GM23338 (cell line): Measurements from ENCODE around the gene LNPEP. TPM values are rescaled to one million over a fixed set of nuclear protein-coding genes. Genes with fewer than 3 reads are reported as not detected.

Experiments
- ATAC-seq: fragments of 200-7000 bp; cut with Tn5 transposase; 3 replicates; pipeline ENCODE4 v1.9.1; 2020
- DNase-seq: peaks from one replicate; pipeline ENCODE4 v3.0.0-alpha.2; 2015; ENCODE audit warnings: low spot score
- H2AFZ ChIP-seq: fragments of 200-600 bp; sonication (generic); 2 replicates; pipeline ENCODE4 v1.8.0; 2016; ENCODE audit warnings: antibody characterized with exemption, mild to moderate bottlenecking, moderate library complexity
- H3F3A ChIP-seq: fragments of 200-600 bp; sonication (generic); replicated peaks from 2 replicates; pipeline ENCODE4 v1.8.0; 2017; ENCODE audit warnings: antibody characterized with exemption, mixed run types, low read depth
- H3K27ac ChIP-seq: fragments of 200-600 bp; sonication (generic); 2 replicates; pipeline ENCODE4 v1.6.1; 2016; ENCODE audit warnings: low read depth
- H3K27me3 ChIP-seq: fragments of 200-600 bp; sonication (generic); 2 replicates; pipeline ENCODE4 v1.8.0; 2016; ENCODE audit warnings: mild to moderate bottlenecking, mixed run types, moderate library complexity; ENCODE audit not compliant: insufficient read depth
- H3K36me3 ChIP-seq: fragments of 200-600 bp; sonication (generic); 2 replicates; pipeline ENCODE4 v1.8.0; 2016; ENCODE audit warnings: mild to moderate bottlenecking; ENCODE audit not compliant: insufficient read depth
- H3K4me1 ChIP-seq: fragments of 200-600 bp; sonication (generic); 2 replicates; pipeline ENCODE4 v1.8.0; 2016; ENCODE audit warnings: mild to moderate bottlenecking, moderate library complexity; ENCODE audit not compliant: insufficient read depth
- H3K4me2 ChIP-seq: fragments of 200-600 bp; sonication (generic); 2 replicates; pipeline ENCODE4 v1.7.1; 2017; ENCODE audit warnings: mixed run types
- H3K4me3 ChIP-seq: fragments of 200-600 bp; sonication (generic); 2 replicates; pipeline ENCODE4 v1.6.1; 2016; ENCODE audit warnings: mixed run types
- H3K79me2 ChIP-seq: fragments of 200-600 bp; sonication (generic); replicated peaks from 2 replicates; pipeline ENCODE4 v1.8.0; 2017; ENCODE audit warnings: mild to moderate bottlenecking; ENCODE audit not compliant: insufficient read depth
- H3K9me2 ChIP-seq: fragments of 200-600 bp; sonication (generic); 2 replicates; pipeline ENCODE4 v1.8.0; 2017; ENCODE audit not compliant: insufficient read depth
- H4K20me1 ChIP-seq: fragments of 200-600 bp; sonication (generic); replicated peaks from 2 replicates; pipeline ENCODE4 v1.8.0; 2017; ENCODE audit warnings: mild to moderate bottlenecking; ENCODE audit not compliant: insufficient read depth
- H3K27ac Mint-ChIP-seq: 2 replicates; pipeline ENCODE4 v1.8.0; 2020; ENCODE audit warnings: inconsistent platforms, mild to moderate bottlenecking, moderate library complexity, mixed read lengths
- H3K27me3 Mint-ChIP-seq: 3 replicates; pipeline ENCODE4 v1.8.0; 2022; ENCODE audit warnings: low read depth, mild to moderate bottlenecking, moderate library complexity, mixed read lengths, inconsistent platforms; ENCODE audit not compliant: insufficient read depth, poor library complexity
- H3K36me3 Mint-ChIP-seq: 3 replicates; pipeline ENCODE4 v1.8.0; 2021; ENCODE audit warnings: low read depth, mild to moderate bottlenecking, inconsistent platforms, moderate library complexity, mixed read lengths
- H3K4me1 Mint-ChIP-seq: 3 replicates; pipeline ENCODE4 v1.8.0; 2020; ENCODE audit warnings: mild to moderate bottlenecking, inconsistent platforms, mixed read lengths
- H3K4me3 Mint-ChIP-seq: 3 replicates; pipeline ENCODE4 v1.8.0; 2021; ENCODE audit warnings: moderate library complexity, mild to moderate bottlenecking, inconsistent platforms, mixed read lengths
- H3K9me3 Mint-ChIP-seq: 3 replicates; pipeline ENCODE4 v1.8.0; 2020; ENCODE audit warnings: moderate library complexity, mild to moderate bottlenecking, inconsistent platforms, mixed read lengths
- CREB1 ChIP-seq: fragments of 250-450 bp; sonication (Bioruptor Pico); IDR thresholded peaks from 2 replicates; pipeline ENCODE4 v1.5.0; 2020; ENCODE audit warnings: low read depth, mild to moderate bottlenecking, moderate library complexity
- CTCF ChIP-seq, 2 experiments: fragments of 200-600 bp in 1 of 2; sonication (generic) in 1 of 2; conservative IDR thresholded peaks; 2 replicates each; pipeline versions ENCODE4 v1.5.1 to v1.6.1; 2016 to 2017; ENCODE audit warnings: antibody characterized with exemption in 2 of 2, low read depth in 2 of 2, mild to moderate bottlenecking in 2 of 2, moderate library complexity in 1 of 2
- ETS1 ChIP-seq: IDR thresholded peaks from 2 replicates; pipeline ENCODE4 v1.6.1; 2016; ENCODE audit warnings: antibody characterized with exemption
- EZH2phosphoT487 ChIP-seq: fragments of 200-600 bp; sonication (generic); IDR thresholded peaks from one replicate; pipeline ENCODE4 v1.8.1; 2018; ENCODE audit warnings: antibody characterized with exemption; ENCODE audit not compliant: unreplicated experiment
- JUNB ChIP-seq: IDR thresholded peaks from one replicate; pipeline ENCODE4 v1.6.1; 2016; ENCODE audit warnings: antibody characterized with exemption; ENCODE audit not compliant: unreplicated experiment
- NANOG ChIP-seq: IDR thresholded peaks from 2 replicates; pipeline ENCODE4 v1.6.1; 2016; ENCODE audit warnings: antibody characterized with exemption, borderline replicate concordance
- REST ChIP-seq: IDR thresholded peaks from one replicate; pipeline ENCODE4 v1.6.1; 2018; ENCODE audit warnings: antibody characterized with exemption; ENCODE audit not compliant: unreplicated experiment
- ZNF331 ChIP-seq: fragments of 250-450 bp; sonication (Bioruptor Pico); IDR thresholded peaks from 2 replicates; pipeline ENCODE4 v1.5.0; 2020; ENCODE audit warnings: low read depth, mild to moderate bottlenecking, moderate library complexity
- polyA plus RNA-seq: library from polyadenylated mRNA; unstranded; fragments of >200 nt; fragmentation: Nextera tagmentation; extraction: Ambion mirVana; gene quantifications from 2 replicates; pipeline ENCODE4 v1.2.1, GENCODE V29; 2016
- total RNA-seq: library from RNA; depleted of rRNA; stranded (reverse); fragments of >200 nt; shearing (Covaris generic); gene quantifications from 2 replicates; pipeline ENCODE4 v1.2.3, GENCODE V29; 2014
- TF ChIP-seq, protein P1 (sequence below): fragments of 250-450 bp; sonication (Bioruptor Pico); IDR thresholded peaks from 2 replicates; pipeline ENCODE4 v1.5.0; 2020; ENCODE audit warnings: mild to moderate bottlenecking, moderate library complexity

LNPEP gene
- total and polyA plus RNA-seq, 2 experiments from 2014 or later = 1.2 to 8.3 TPM

DNA sequence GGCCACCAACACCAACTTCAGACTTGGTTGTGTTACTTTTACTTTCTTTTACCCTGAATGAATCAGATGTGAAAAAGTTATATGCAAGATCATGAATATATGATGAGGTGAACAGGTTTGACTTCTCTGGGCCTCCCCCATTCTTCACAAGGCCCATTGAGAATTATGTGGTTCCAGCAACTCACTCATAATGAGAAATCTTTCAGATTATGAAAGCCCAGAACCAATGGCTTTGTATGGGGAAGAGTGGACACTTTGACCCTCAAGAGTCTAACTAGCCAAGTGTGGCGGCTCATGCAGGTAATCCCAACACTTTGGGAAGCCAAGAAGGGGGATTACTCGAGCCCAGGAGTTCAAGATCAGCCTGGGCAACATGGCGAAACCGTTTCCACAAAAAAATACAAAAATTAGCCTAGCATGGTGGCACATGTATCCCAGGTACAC is 16.1 kb upstream of the LNPEP start (continued):
- no peak for TF ChIP-seq NANOG
- no peak for TF ChIP-seq ETS1
- no peak for TF ChIP-seq JUNB
- TF ChIP-seq ZNF331 (CRISPR knock-in tag) = no peak

DNA sequence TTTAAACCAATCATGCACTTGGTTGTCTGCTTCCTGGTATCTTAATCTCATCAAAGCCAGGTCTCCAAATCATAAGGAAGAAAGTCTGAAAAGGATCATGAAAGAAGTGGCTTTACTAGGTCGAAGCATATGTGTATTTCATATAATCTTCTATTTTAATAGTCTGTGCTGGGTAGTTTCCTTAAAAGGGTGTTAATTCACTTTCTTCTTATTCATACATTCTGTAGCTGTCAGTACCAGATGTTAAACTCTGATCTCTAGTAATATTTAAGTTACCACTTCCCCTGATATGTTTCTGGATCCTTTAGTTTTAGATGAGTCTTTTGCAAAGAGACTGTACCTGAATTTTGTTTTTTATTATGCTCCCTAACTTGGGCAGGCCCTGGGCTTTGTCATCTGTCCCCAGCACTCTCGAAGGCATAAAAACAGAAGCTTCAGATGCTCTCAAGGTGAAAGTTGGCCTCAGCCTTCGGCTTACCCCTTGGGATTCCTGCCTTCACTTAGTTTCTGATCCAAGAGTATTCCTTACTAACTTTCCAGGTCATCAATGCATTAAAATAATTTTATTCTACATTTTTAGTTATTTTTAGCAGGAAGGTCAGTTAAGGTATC is 15.0 kb upstream of the LNPEP start:
- Mint-ChIP-seq H3K27me3 (peaks cover 2% of the 10 kb centered on the region), H3K9me3 (no peaks in the 10 kb centered on the region)
- no peak for ATAC-seq

More for the DNA sequence above, 15.0 kb upstream of the LNPEP start:
- H3K4me2 ChIP-seq = no peak overlapping the region
- no peaks in the 10 kb centered on the region for H4K20me1 ChIP-seq
- no peaks in the 10 kb centered on the region; the same call in 2 of the 3 replicates for H3K36me3 Mint-ChIP-seq
- no peaks in the 10 kb centered on the region for H3K4me1 ChIP-seq
- no peak for DNase-seq
- H3K4me3 ChIP-seq = no peak overlapping the region
- H3F3A ChIP-seq = no peaks in the 10 kb centered on the region
- no peaks in the 10 kb centered on the region for H3K36me3 ChIP-seq
- H3K4me1 Mint-ChIP-seq = peaks cover 7% of the 10 kb centered on the region; the same call in 2 of the 3 replicates
- H2AFZ ChIP-seq = no peak overlapping the region
- H3K4me3 Mint-ChIP-seq = no peak overlapping the region
- H3K79me2 ChIP-seq = no peaks in the 10 kb centered on the region
- no peaks in the 10 kb centered on the region for H3K9me2 ChIP-seq
- H3K27me3 ChIP-seq = no peaks in the 10 kb centered on the region
- no peak overlapping the region for H3K27ac Mint-ChIP-seq
- no peak overlapping the region for H3K27ac ChIP-seq
- no peak for TF ChIP-seq JUNB
- TF ChIP-seq NANOG = no peak
- no peak for TF ChIP-seq CTCF (conservative IDR thresholded peaks at IDR 0.05; ENCODE audit: low read depth in 2 of 2)
- no peak for TF ChIP-seq EZH2phosphoT487
- TF ChIP-seq, protein P1, sequence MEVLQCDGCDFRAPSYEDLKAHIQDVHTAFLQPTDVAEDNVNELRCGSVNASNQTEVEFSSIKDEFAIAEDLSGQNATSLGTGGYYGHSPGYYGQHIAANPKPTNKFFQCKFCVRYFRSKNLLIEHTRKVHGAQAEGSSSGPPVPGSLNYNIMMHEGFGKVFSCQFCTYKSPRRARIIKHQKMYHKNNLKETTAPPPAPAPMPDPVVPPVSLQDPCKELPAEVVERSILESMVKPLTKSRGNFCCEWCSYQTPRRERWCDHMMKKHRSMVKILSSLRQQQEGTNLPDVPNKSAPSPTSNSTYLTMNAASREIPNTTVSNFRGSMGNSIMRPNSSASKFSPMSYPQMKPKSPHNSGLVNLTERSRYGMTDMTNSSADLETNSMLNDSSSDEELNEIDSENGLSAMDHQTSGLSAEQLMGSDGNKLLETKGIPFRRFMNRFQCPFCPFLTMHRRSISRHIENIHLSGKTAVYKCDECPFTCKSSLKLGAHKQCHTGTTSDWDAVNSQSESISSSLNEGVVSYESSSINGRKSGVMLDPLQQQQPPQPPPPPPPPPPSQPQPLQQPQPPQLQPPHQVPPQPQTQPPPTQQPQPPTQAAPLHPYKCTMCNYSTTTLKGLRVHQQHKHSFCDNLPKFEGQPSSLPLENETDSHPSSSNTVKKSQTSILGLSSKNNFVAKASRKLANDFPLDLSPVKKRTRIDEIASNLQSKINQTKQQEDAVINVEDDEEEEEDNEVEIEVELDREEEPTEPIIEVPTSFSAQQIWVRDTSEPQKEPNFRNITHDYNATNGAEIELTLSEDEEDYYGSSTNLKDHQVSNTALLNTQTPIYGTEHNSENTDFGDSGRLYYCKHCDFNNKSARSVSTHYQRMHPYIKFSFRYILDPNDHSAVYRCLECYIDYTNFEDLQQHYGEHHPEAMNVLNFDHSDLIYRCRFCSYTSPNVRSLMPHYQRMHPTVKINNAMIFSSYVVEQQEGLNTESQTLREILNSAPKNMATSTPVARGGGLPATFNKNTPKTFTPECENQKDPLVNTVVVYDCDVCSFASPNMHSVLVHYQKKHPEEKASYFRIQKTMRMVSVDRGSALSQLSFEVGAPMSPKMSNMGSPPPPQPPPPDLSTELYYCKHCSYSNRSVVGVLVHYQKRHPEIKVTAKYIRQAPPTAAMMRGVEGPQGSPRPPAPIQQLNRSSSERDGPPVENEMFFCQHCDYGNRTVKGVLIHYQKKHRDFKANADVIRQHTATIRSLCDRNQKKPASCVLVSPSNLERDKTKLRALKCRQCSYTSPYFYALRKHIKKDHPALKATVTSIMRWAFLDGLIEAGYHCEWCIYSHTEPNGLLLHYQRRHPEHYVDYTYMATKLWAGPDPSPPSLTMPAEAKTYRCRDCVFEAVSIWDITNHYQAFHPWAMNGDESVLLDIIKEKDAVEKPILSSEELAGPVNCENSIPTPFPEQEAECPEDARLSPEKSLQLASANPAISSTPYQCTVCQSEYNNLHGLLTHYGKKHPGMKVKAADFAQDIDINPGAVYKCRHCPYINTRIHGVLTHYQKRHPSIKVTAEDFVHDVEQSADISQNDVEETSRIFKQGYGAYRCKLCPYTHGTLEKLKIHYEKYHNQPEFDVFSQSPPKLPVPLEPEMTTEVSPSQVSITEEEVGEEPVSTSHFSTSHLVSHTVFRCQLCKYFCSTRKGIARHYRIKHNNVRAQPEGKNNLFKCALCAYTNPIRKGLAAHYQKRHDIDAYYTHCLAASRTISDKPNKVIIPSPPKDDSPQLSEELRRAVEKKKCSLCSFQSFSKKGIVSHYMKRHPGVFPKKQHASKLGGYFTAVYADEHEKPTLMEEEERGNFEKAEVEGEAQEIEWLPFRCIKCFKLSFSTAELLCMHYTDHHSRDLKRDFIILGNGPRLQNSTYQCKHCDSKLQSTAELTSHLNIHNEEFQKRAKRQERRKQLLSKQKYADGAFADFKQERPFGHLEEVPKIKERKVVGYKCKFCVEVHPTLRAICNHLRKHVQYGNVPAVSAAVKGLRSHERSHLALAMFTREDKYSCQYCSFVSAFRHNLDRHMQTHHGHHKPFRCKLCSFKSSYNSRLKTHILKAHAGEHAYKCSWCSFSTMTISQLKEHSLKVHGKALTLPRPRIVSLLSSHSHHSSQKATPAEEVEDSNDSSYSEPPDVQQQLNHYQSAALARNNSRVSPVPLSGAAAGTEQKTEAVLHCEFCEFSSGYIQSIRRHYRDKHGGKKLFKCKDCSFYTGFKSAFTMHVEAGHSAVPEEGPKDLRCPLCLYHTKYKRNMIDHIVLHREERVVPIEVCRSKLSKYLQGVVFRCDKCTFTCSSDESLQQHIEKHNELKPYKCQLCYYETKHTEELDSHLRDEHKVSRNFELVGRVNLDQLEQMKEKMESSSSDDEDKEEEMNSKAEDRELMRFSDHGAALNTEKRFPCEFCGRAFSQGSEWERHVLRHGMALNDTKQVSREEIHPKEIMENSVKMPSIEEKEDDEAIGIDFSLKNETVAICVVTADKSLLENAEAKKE = no peak
- no peak for TF ChIP-seq ZNF331 (CRISPR knock-in tag)
- no peak for TF ChIP-seq CREB1 (CRISPR knock-in tag)
- no peak for TF ChIP-seq REST
- TF ChIP-seq ETS1 = no peak
